Measurements from ENCODE around the gene CD109.
"Not testable (repeated sequence)": the region's sequence is repeated elsewhere in the genome, so short reads cannot be mapped to it uniquely, and the experiment has no call there.

Gene CD109

GRCh38 chr6:73695619-73696421, at the start of gene CD109:
Gene CD109 (plus strand): TSS chr6:73696203. CDS start chr6:73696216, 13 bp downstream.
- peak; percentile 37 for DNase-seq

- DNase-seq: no peak
Observed at GRCh38 chr6:73648166-73648565, 47.8 kb upstream of the CD109 start.

DNA sequence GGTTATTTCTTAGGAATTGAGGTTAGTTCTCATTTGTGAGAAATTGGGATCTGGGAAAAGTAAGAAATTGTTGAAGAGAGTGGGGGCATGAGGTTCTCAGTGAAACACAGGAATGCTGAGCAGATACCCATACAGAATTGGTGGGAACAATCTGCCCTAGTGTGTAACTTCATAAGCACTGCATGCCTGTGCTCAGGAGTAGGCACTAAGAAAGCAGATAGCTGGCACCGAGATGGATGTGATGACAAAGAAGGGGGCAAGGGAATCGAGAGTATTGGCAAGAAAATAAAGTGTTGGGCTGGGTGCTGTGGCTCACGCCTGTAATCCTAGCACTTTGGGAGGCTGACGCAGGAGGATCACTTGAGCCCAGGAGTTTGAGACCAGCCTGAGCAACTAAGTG, 46.2 kb upstream of the CD109 start:
- DNase-seq: no peak

DNA sequence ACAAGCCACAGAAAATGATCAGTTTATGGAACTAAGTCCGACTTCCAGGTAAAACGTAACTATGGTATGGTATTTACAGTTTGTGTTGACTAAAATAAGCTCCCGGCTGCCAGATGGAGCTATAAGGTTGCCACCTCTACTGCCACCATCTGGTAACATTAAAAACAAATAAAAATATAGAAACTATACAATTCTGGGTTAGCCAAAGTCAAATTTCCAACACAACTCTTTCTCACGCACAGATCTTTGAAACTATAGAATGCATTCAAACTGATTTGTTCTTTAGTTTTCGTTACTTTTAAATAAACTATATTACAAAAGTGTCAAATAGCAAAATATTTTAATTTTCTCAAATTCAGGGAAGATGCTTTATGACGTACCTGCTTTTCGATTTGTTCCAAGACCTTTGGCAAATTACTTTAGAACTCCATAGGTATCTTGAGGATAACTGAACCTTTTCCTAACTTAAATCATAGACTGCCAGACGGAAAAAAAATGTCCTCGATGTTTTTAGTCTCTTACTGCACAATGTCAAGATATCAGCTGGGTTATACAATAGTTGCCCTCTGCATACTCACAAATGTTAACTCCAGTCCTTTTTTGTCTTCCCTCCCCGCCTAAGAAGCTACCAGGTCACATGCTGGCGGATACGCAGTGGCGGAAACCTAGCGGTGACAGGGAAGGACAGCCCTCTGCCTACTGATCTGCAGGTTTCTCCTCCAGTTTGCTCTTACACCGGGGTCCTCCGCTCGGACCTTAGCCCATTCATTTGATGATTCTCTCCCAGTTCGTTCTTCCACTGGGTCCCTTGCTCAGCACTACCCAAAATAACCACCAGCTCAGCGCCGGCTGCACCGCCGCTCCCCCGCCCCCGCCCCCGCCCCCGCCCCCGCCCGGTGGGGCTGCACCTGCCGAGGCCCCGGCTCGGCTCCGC, 43.1 kb upstream of the CD109 start:
- peak; percentile 79 for DNase-seq

DNA sequence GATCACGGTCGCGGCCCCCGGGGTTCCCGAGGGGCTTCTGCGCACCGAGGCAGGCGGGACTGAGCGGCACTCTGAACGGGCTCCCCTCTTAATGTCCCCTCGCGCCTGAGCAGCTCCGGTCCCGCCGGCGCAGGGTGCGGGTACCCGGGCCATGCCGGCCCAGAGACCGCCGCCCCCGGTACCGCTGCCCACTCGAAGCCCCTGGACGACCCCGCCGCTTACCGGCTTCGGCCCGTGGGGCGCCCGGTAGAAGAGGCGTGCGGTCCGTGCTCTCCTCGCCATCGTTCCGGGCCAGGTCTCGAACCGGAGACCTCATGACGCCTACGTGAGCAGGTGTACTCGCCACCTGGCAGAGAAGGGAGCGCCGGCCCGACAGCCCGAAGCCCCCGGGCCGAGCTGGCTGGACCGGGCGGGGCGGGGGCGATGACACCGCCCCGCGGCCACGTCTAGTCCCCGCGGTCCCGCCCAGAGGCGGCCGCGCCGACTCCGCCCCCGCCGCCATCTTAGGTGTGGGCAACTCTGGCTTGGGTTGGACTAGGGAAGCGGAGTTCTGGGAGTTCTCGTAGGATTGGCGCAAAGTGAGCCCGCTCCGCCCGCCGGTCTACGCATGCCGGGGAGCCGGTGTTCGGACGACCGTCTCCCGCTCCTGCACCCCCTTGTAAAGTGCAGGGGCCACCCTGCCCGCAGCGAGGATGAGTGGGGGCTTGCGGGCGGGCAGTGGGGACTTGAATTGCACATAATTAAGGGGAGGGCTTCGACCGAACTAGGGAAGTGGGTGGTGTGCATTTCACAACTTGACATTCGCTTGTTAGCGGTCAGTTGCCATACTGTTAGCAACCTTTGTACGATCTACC, 42.2 kb upstream of the CD109 start, which contains the start of gene SLC17A5:
Gene SLC17A5 (minus strand): TSS at position 422 of the 854 bp plus-strand sequence. CDS start 106 bp downstream, at position 316.
- DNase-seq: peak; percentile 92

- DNase-seq: no peak
Observed at GRCh38 chr6:73655341-73655917, 40.6 kb upstream of the CD109 start.

- DNase-seq: no peak
Observed at GRCh38 chr6:73656531-73657145, 39.4 kb upstream of the CD109 start.

DNA sequence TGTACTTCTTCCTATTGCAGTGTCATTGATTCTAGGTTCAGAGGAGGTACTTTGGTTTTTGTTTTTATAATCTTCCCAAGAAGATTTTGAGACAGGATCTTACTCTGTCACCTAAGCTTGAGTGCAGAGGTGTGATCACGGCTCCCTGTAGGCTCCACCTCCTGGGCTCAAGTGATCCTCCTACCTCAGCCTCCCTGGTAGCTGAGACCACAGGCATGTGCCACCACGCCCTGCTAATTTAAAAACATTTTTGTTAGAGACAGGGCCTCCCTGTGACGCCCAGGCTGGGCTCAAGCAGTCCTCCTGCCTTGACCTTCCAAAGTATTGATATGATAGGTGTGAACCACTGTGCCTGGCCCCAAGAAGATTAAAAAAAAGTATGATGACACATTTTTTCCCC, 38.8 kb upstream of the CD109 start:
- DNase-seq: peak; percentile 54

DNA sequence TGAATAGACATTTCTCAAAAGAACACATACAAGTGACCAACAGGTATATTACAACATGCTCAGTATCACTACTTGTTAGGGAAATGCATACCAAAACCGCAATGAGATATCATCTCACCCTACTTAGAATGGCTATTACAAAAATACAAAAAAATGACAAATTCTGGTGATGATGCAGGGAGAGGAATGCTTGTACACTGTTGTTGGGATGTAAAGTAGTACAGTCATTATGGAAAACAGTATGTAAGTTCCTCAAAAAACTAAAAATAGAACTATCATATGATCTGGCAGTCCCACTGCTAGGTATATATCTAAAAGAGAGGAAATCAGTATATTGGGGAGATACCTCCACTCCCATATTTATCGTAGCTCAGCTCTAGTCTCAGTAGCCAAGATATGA, 31.3 kb upstream of the CD109 start:
- no peak for DNase-seq

- no peak for DNase-seq
Observed at GRCh38 chr6:73665686-73666319, 30.2 kb upstream of the CD109 start.

DNA sequence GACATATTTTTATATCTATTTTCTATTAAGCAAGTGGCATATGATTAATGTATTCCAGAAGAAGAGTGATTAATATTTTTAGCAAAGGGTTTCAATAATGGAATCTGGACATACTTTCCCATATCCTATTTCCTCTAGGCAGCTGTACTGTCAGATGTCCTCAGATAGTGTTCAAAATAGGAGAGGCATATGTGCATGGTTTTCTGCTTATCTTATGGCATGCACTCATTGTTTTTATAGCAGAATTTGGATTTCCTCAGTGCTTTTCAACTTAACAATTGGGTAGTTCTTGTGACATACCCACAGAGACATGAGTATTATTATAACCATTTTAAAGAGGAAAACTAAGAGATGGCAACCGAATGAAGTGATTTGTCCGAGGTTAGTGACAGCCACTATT, 29.6 kb upstream of the CD109 start:
- DNase-seq: no peak

GRCh38 chr6:73667798-73668197, 28.2 kb upstream of the CD109 start:
- no peak for DNase-seq

- DNase-seq: no peak
Observed at GRCh38 chr6:73669005-73669404, 27.0 kb upstream of the CD109 start.

GRCh38 chr6:73671911-73672685, 23.9 kb upstream of the CD109 start:
- DNase-seq: no peak

DNA sequence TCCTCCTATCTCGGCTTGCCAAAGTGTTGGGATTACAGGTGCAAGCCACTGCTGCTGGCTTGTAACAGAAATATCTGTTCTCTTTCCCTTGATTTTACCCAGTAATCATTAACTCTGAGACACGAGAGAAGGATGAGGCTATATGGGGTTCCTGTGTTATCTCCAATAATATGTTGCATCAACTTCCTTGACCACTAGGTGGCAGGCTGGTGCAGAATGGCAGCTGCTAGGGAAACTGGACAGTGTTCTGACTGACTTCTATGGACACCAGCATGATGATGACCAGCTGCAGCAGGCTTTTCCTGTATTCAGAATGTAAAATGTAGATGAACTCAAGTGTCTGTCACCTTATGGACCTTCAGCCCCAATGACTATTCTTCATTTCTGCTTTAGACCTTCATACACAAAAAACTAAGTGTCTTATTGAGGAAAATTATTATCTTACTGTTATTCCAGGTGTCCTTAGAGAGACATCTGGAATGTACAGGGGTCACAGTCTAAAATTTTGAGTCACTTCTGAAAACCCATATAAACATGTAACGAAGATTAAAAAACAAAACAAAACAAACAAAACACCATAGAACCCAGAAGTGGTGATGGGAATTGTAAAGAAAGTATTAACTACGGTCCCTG, 20.4 kb upstream of the CD109 start:
- peak; percentile 72 for DNase-seq

- DNase-seq: no peak
Observed at GRCh38 chr6:73679009-73679408, 17.0 kb upstream of the CD109 start.

GRCh38 chr6:73679846-73680245, 16.2 kb upstream of the CD109 start:
- DNase-seq: not testable (repeated sequence)

DNA sequence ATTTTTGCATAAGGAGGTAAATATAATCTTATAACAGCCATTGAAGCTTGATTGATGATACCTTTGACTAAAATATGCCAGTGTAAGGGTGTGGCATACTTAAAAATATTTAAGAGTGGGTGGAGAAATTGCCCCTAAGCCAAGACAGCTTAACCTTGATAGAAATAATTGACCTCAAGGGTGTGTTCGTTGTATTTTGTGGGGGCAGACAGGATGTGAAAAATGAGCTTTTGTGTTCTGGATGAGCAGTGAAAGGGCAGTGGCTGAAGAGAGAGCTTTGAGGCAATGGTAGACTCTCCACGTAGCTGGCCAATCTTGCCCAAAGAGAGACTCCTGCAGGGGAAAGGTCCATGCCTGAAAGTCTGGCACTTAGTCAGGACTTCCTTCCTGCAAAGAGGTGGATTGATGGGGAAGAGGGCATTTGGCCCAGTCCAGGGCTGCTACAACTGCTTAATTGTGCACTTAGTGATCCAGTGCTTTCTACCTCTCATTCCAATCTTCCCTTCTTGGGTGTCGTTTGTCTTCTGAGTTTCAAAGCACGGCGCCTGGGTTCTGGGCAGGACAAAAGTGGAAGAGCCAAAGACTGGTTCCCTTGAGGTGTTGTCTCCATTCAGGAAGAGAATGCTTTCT, 15.6 kb upstream of the CD109 start:
- no peak for DNase-seq

DNA sequence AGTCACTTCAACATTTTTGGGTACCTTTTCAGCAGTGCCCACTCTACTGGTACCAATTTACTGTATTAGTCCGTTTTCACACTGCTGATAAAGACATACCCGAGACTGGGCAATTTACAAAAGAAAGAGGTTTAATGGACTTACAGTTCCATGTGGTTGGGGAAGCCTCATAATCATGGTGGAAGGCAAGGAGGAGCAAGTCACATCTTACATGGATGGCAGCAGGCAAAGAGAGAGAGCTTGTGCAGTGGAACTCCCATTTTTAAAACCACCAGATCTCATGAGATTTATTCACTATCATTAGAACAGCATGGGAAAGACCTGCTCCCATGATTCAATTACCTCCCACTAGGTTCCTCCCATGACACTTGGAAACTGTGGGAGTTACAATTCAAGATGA, 12.4 kb upstream of the CD109 start:
- not testable (repeated sequence) for DNase-seq

GRCh38 chr6:73688351-73688750, 7.7 kb upstream of the CD109 start:
- DNase-seq: no peak

Measured in CD4-positive, alpha-beta T cell treated with Interleukin-17A for 1 hour (primary cell).